Smooth muscle cell (in vitro differentiated cells): Measurements from ENCODE around the gene SMURF2. TPM values are rescaled to one million over a fixed set of nuclear protein-coding genes. Genes with fewer than 3 reads are reported as not detected.
A peak's percentile ranks its signal among the peaks of the same experiment; 100 is the strongest.
"Not testable (repeated sequence)": the region's sequence is repeated elsewhere in the genome, so short reads cannot be mapped to it uniquely, and the experiment has no call there.

ENCODE experiments used
- DNase-seq: peaks from one replicate; lab custom pipeline; 2025; ENCODE audit not compliant: unreplicated experiment; lab: John Stamatoyannopoulos, UW
- H2AFZ ChIP-seq: fragments of 200-600 bp; sonication (generic); 2 replicates; pipeline ENCODE4 v1.6.0; 2016; ENCODE audit warnings: antibody characterized with exemption, low read depth, mild to moderate bottlenecking
- H3F3A ChIP-seq: fragments of 200-600 bp; sonication (generic); 2 replicates; pipeline ENCODE4 v1.6.0; 2017; ENCODE audit warnings: antibody characterized with exemption, low read depth
- H3K27ac ChIP-seq: fragments of 200-600 bp; sonication (generic); 2 replicates; pipeline ENCODE4 v1.5.1; 2016; ENCODE audit warnings: low read depth, mild to moderate bottlenecking
- H3K27me3 ChIP-seq: fragments of 200-600 bp; sonication (generic); 2 replicates; pipeline ENCODE4 v1.6.1; 2016; ENCODE audit warnings: low read depth, mild to moderate bottlenecking
- H3K36me3 ChIP-seq: fragments of 200-600 bp; sonication (generic); 2 replicates; pipeline ENCODE4 v1.5.1; 2016; ENCODE audit warnings: low read depth
- H3K4me1 ChIP-seq: fragments of 200-600 bp; sonication (generic); 2 replicates; pipeline ENCODE4 v1.5.1; 2016; ENCODE audit warnings: low read depth
- H3K4me2 ChIP-seq: fragments of 200-600 bp; sonication (generic); 2 replicates; pipeline ENCODE4 v1.6.0; 2016; ENCODE audit warnings: mild to moderate bottlenecking
- H3K4me3 ChIP-seq: fragments of 200-600 bp; sonication (generic); 2 replicates; pipeline ENCODE4 v1.5.1; 2016; ENCODE audit warnings: mild to moderate bottlenecking
- H3K79me2 ChIP-seq: fragments of 200-600 bp; sonication (generic); 2 replicates; pipeline ENCODE4 v1.6.0; 2016; ENCODE audit warnings: low read depth, mild to moderate bottlenecking
- H3K9ac ChIP-seq: fragments of 200-600 bp; sonication (generic); 2 replicates; pipeline ENCODE4 v1.6.0; 2016; ENCODE audit warnings: low read depth
- H3K9me3 ChIP-seq: fragments of 200-600 bp; sonication (generic); replicated peaks from 2 replicates; pipeline ENCODE4 v1.5.1; 2016; ENCODE audit warnings: low read depth
- H4K20me1 ChIP-seq: fragments of 200-600 bp; sonication (generic); 2 replicates; pipeline ENCODE4 v1.6.0; 2016; ENCODE audit warnings: low read depth
- WGBS: methylation state at CpG from one replicate; pipeline ENCODE4 v1.1.7; 2016; ENCODE audit warnings: low lambda C conversion rate; 5-methylcytosine and 5-hydroxymethylcytosine counted together
- polyA plus RNA-seq: library from polyadenylated mRNA; unstranded; fragments of >200 nt; fragmentation: Nextera tagmentation; extraction: Ambion mirVana; gene quantifications from 2 replicates; pipeline ENCODE4 v1.2.1, GENCODE V29; 2016
- total RNA-seq: library from RNA; depleted of rRNA; stranded (reverse); fragments of >200 nt; gene quantifications from 2 replicates; pipeline ENCODE4 v1.2.3, GENCODE V29; 2014
- TF ChIP-seq, protein P1 (sequence below): fragments of 200-600 bp; sonication (generic); IDR thresholded peaks from 2 replicates; pipeline ENCODE4 v1.5.1; 2017; ENCODE audit warnings: borderline replicate concordance, mild to moderate bottlenecking, antibody characterized with exemption; ENCODE audit not compliant: insufficient read depth, poor library complexity, severe bottlenecking

SMURF2 gene
- total and polyA plus RNA-seq, 2 experiments from 2014 or later: 38.9 to 91.2 TPM

DNA sequence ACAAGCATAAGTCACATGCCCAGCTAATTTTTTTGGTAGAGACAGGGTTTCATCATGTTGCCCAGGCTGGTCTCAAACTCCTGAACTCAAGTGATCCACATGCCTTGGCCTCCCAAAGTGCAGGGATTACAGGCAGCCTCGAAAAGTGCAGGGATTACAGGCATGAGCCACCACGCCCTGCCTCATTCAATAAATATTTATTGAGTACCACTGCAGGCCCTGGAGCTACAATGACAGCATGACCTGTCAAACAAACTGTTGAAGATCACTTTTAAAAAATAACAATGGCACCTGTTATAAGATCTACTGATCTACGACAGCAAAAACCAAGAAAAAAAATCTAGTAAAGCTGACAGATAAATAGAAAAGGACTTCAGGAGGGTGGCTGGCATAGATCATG is 79.1 kb downstream of the SMURF2 start:
- no peak for DNase-seq
- Histone ChIP-seq H3F3A (peaks cover 15% of the 10 kb centered on the region), H3K4me1 (no peaks in the 10 kb centered on the region), H3K9me3 (no peaks in the 10 kb centered on the region), H3K79me2 (peaks cover 26% of the 10 kb centered on the region), H3K4me3 (no peak overlapping the region), H2AFZ (no peak overlapping the region), H3K4me2 (no peak overlapping the region), H4K20me1 (peaks cover 80% of the 10 kb centered on the region), H3K27me3 (no peaks in the 10 kb centered on the region), H3K9ac (no peak overlapping the region), H3K27ac (no peak overlapping the region), H3K36me3 (peaks cover 33% of the 10 kb centered on the region)
- 89% methylated on average over 3 of the region's 3 CpGs for WGBS
- TF ChIP-seq, protein P1, sequence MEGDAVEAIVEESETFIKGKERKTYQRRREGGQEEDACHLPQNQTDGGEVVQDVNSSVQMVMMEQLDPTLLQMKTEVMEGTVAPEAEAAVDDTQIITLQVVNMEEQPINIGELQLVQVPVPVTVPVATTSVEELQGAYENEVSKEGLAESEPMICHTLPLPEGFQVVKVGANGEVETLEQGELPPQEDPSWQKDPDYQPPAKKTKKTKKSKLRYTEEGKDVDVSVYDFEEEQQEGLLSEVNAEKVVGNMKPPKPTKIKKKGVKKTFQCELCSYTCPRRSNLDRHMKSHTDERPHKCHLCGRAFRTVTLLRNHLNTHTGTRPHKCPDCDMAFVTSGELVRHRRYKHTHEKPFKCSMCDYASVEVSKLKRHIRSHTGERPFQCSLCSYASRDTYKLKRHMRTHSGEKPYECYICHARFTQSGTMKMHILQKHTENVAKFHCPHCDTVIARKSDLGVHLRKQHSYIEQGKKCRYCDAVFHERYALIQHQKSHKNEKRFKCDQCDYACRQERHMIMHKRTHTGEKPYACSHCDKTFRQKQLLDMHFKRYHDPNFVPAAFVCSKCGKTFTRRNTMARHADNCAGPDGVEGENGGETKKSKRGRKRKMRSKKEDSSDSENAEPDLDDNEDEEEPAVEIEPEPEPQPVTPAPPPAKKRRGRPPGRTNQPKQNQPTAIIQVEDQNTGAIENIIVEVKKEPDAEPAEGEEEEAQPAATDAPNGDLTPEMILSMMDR: no peak

DNA sequence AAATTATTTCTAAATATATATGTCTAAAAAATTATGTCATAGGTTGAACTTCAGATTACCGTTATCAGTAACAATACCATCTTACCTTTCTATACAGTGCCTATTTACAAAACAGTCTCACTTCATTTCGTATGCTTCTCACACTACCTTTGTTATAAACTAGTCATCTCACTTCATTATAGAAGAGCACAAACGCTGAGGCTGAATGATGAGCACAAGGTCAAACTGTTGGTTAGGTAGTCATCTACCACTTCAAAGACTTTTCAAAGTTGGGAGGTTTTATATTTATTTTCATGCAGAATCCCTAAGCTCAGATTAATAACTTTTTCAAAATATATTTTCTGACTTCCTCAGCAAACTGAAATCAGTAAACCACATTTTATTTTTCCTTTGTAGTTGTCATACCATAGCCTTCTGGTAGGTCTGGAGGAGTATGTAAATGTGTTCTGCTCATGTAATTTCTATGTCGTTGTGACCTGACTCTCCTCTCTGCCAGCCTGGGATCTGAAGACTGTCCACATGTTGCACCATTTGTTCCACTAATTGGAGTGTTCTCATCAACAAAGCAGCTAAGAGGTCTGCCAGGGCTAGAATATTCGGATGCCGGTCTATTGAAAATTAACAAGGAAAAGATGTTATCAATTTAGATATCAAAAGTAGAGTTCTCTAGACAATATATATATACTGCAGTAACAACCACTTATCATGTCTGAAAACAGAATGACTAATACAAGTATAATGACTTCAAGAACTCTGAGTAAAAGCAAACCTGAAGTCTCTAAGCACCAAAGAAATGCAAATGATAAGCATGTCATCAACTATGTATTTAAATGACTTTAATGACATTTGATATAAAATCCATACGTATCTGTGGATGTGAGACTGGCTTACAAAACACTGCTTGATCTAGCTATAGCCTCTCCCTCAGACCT is 81.5 kb downstream of the SMURF2 start:
- peaks cover 34% of the 10 kb centered on the region for H3K36me3 ChIP-seq
- H3K27me3 ChIP-seq: no peaks in the 10 kb centered on the region
- H3K4me2 ChIP-seq: no peak overlapping the region
- no peak overlapping the region for H2AFZ ChIP-seq
- 84% methylated on average over 7 of the region's 7 CpGs for WGBS
- TF ChIP-seq, protein P1: no peak
- peaks cover 15% of the 10 kb centered on the region for H3F3A ChIP-seq
- no peaks in the 10 kb centered on the region for H3K9me3 ChIP-seq
- no peak overlapping the region for H3K4me3 ChIP-seq
- peaks cover 68% of the 10 kb centered on the region for H4K20me1 ChIP-seq
- peak overlapping the region; percentile 64 for H3K27ac ChIP-seq
- no peaks in the 10 kb centered on the region for H3K4me1 ChIP-seq
- no peak overlapping the region for H3K9ac ChIP-seq
- peaks cover 24% of the 10 kb centered on the region for H3K79me2 ChIP-seq
- DNase-seq: no peak

DNA sequence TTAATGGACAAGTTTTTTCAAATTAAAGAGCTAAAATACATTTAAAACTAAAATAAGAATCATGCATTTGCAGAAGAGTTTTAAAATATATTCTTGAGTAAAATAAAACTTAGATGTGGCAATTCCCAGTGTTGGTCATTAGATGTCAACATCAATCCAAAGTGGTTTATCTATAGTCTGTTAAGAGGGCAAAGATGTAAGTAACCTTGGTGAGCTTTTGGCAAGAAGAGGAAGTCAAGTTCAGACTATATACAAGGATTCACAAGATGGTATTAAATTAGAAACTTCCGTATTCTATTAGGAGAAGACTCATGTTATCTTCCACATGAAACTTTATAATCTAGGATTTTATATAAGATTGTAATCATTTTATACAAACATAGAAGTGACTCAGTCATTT is 82.2 kb downstream of the SMURF2 start:
- Histone ChIP-seq H3K9me3 (no peaks in the 10 kb centered on the region), H3K4me2 (no peak overlapping the region), H3K79me2 (peaks cover 19% of the 10 kb centered on the region), H3K4me3 (no peak overlapping the region), H3F3A (peaks cover 15% of the 10 kb centered on the region), H3K27me3 (no peaks in the 10 kb centered on the region), H3K27ac (peak overlapping the region; percentile 64), H3K9ac (no peak overlapping the region), H2AFZ (no peak overlapping the region), H4K20me1 (peaks cover 65% of the 10 kb centered on the region), H3K36me3 (peaks cover 34% of the 10 kb centered on the region), H3K4me1 (no peaks in the 10 kb centered on the region)
- DNase-seq: no peak
- TF ChIP-seq, protein P1: no peak
- WGBS: 100% methylated on average over 1 of the region's 1 CpG

DNA sequence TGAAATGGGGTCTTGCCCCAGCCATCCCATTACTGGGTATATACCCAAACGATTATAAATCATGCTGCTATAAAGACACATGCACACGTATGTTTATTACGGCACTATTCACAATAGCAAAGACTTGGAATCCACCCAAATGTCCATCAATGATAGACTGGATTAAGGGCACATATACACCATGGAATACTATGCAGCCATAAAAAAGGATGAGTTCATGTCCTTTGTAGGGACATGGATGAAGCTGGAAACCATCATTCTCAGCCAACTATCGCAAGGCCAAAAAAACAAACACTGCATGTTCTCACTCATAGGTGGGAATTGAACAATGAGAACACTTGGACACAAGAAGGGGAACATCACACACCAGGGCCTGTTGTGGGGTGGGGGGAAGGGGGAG is 85.1 kb downstream of the SMURF2 start:
- H3K27me3 ChIP-seq, H3K4me2 ChIP-seq, H3K4me3 ChIP-seq, H3F3A ChIP-seq, H2AFZ ChIP-seq, H3K27ac ChIP-seq, DNase-seq, H3K9ac ChIP-seq, H3K9me3 ChIP-seq, H3K4me1 ChIP-seq: not testable (repeated sequence)
- Histone ChIP-seq H3K36me3 (peaks cover 39% of the 10 kb centered on the region), H3K79me2 (peaks cover 25% of the 10 kb centered on the region), H4K20me1 (peaks cover 66% of the 10 kb centered on the region)
- WGBS: 99% methylated on average over 4 of the region's 4 CpGs
